H1 (cell line): ENCODE data around the gene KRTAP15-1. TPM values are rescaled to one million over a fixed set of nuclear protein-coding genes. Genes with fewer than 3 reads are reported as not detected.

ENCODE experiments used
- CTCF ChIA-PET: fragments of 300-600 bp; sonication (Branson Sonifier 250); formaldehyde crosslinking; loops from one replicate; lab custom pipeline; 2021; ENCODE audit not compliant: partially characterized antibody; lab: Charles Lee
- POLR2A ChIA-PET: fragments of 300-600 bp; sonication (Branson Sonifier 250); formaldehyde crosslinking; loops from one replicate; lab custom pipeline; 2021; ENCODE audit warnings: inconsistent platforms; ENCODE audit not compliant: partially characterized antibody; lab: Charles Lee
- DNase-seq, 2 experiments: peaks; one replicate each; pipeline versions ENCODE4 v3.0.0 to v3.0.0-alpha.2; 2010 to 2022; ENCODE audit warnings: low spot score in 2 of 2, low read depth in 1 of 2, mixed read lengths in 1 of 2
- FAIRE-seq: peaks from 2 replicates; lab custom pipeline; 2011; peaks lifted over from hg19 to GRCh38; lab: Jason Lieb, UNC
- H2AFZ ChIP-seq: 2 replicates; pipeline ENCODE4 v1.8.1; 2012; ENCODE audit warnings: low read length, inconsistent platforms
- H2AK5ac ChIP-seq: 2 replicates; pipeline ENCODE4 v1.6.1; 2013; ENCODE audit warnings: low read depth, low read length
- H2BK120ac ChIP-seq: replicated peaks from 2 replicates; pipeline ENCODE3; 2013; ENCODE audit warnings: low read depth, low read length, inconsistent platforms
- H2BK12ac ChIP-seq: 2 replicates; pipeline ENCODE4 v1.6.1; 2013; ENCODE audit warnings: low read depth, low read length
- H2BK15ac ChIP-seq: 2 replicates; pipeline ENCODE4 v1.6.1; 2013; ENCODE audit warnings: low read length
- H2BK20ac ChIP-seq: 2 replicates; pipeline ENCODE4 v1.6.1; 2013; ENCODE audit warnings: low read length
- H2BK5ac ChIP-seq: 2 replicates; pipeline ENCODE4 v1.6.1; 2013; ENCODE audit warnings: low read depth, low read length
- H3K14ac ChIP-seq: 2 replicates; pipeline ENCODE4 v1.6.1; 2013; ENCODE audit warnings: inconsistent platforms; ENCODE audit not compliant: insufficient read length
- H3K18ac ChIP-seq: 2 replicates; pipeline ENCODE4 v1.6.1; 2013; ENCODE audit warnings: low read length; ENCODE audit errors: extremely low read depth
- H3K23ac ChIP-seq: 2 replicates; pipeline ENCODE4 v1.6.1; 2013; ENCODE audit warnings: inconsistent platforms; ENCODE audit not compliant: insufficient read length
- H3K23me2 ChIP-seq: 2 replicates; pipeline ENCODE4 v1.6.1; 2013; ENCODE audit warnings: low read depth, low read length
- H3K27ac ChIP-seq: 2 replicates; pipeline ENCODE4 v1.6.1; 2011; ENCODE audit warnings: low read depth, low read length, inconsistent platforms
- H3K27me3 ChIP-seq, 4 experiments: replicated peaks in 1 of 4; 1 replicate in 1 of 4; 2 replicates in 3 of 4; pipeline versions ENCODE4 v1.6.1 to v1.8.1; 2011 to 2013; ENCODE audit warnings: low read length in 3 of 4, mild to moderate bottlenecking in 3 of 4, inconsistent platforms in 2 of 4, mixed read lengths in 2 of 4, moderate library complexity in 1 of 4; ENCODE audit not compliant: control insufficient read depth in 3 of 4, insufficient read depth in 3 of 4; ENCODE audit errors: extremely low read depth in 1 of 4
- H3K36me3 ChIP-seq, 4 experiments: 2 replicates each; pipeline versions ENCODE4 v1.6.1 to v1.8.1; 2011 to 2013; ENCODE audit warnings: mild to moderate bottlenecking in 4 of 4, low read length in 3 of 4, moderate library complexity in 2 of 4, control low read depth in 1 of 4, inconsistent platforms in 1 of 4; ENCODE audit not compliant: insufficient read depth in 4 of 4, control insufficient read depth in 2 of 4
- H3K4ac ChIP-seq: replicated peaks from 2 replicates; pipeline ENCODE3; 2013; ENCODE audit warnings: low read length, low read depth, mixed read lengths, inconsistent platforms; ENCODE audit not compliant: insufficient read length
- H3K4me1 ChIP-seq, 4 experiments: replicated peaks in 1 of 4; 1 replicate in 1 of 4; 2 replicates in 3 of 4; pipeline versions ENCODE4 v1.6.1 to v1.8.1; 2011 to 2013; ENCODE audit warnings: low read length in 3 of 4, inconsistent platforms in 2 of 4, mixed read lengths in 1 of 4; ENCODE audit not compliant: insufficient read depth in 4 of 4, control insufficient read depth in 3 of 4
- H3K4me2 ChIP-seq, 2 experiments: 2 replicates each; pipeline versions ENCODE4 v1.6.1 to v1.8.1; 2011 to 2013; ENCODE audit warnings: low read depth in 2 of 2, low read length in 2 of 2, control low read depth in 1 of 2, inconsistent platforms in 1 of 2, mild to moderate bottlenecking in 1 of 2; ENCODE audit not compliant: insufficient read depth in 1 of 2
- H3K4me3 ChIP-seq, 4 experiments: fragments of 200-600, 300-600 bp in 1 of 4; sonication (generic), shearing (Covaris generic), sonication (Bioruptor Twin) in 1 of 4; 2 replicates each; pipeline versions ENCODE4 v1.5.1 to v1.8.1; 2011 to 2016; ENCODE audit warnings: low read length in 4 of 4, low read depth in 3 of 4, control low read depth in 2 of 4, inconsistent platforms in 2 of 4, mild to moderate bottlenecking in 2 of 4, mixed read lengths in 1 of 4, moderate library complexity in 1 of 4; ENCODE audit not compliant: insufficient read depth in 2 of 4; ENCODE audit errors: extremely low read depth in 1 of 4
- H3K56ac ChIP-seq: replicated peaks from 2 replicates; pipeline ENCODE3; 2013; ENCODE audit warnings: low read depth, mild to moderate bottlenecking, mixed read lengths, low read length, inconsistent platforms; ENCODE audit not compliant: insufficient read length
- H3K79me1 ChIP-seq: 2 replicates; pipeline ENCODE4 v1.6.1; 2013; ENCODE audit warnings: low read depth, low read length, control low read depth
- H3K79me2 ChIP-seq, 2 experiments: 2 replicates each; pipeline versions ENCODE4 v1.6.1 to v1.8.1; 2012 to 2013; ENCODE audit warnings: low read length in 2 of 2, mild to moderate bottlenecking in 2 of 2, inconsistent platforms in 1 of 2; ENCODE audit not compliant: insufficient read depth in 2 of 2, control insufficient read depth in 1 of 2
- H3K9ac ChIP-seq, 4 experiments: replicated peaks in 1 of 4; 1 replicate in 1 of 4; 2 replicates in 3 of 4; pipeline versions ENCODE4 v1.6.1 to v1.8.1; 2011 to 2013; ENCODE audit warnings: low read depth in 3 of 4, low read length in 3 of 4, control low read depth in 2 of 4, mild to moderate bottlenecking in 2 of 4, moderate library complexity in 2 of 4, inconsistent platforms in 1 of 4; ENCODE audit errors: extremely low read depth in 1 of 4
- H3K9me3 ChIP-seq, 2 experiments: 2 replicates each; pipeline versions ENCODE4 v1.6.1 to v1.8.1; 2012 to 2013; ENCODE audit warnings: mild to moderate bottlenecking in 2 of 2, moderate library complexity in 2 of 2, control low read depth in 1 of 2, inconsistent platforms in 1 of 2, low read depth in 1 of 2, low read length in 1 of 2, mixed read lengths in 1 of 2; ENCODE audit not compliant: insufficient read depth in 2 of 2
- H4K20me1 ChIP-seq, 2 experiments: replicated peaks in 1 of 2; 2 replicates each; pipeline versions ENCODE3 to v1.8.1; 2011 to 2013; ENCODE audit warnings: inconsistent platforms in 2 of 2, low read length in 2 of 2, mild to moderate bottlenecking in 1 of 2; ENCODE audit not compliant: insufficient read depth in 2 of 2, control insufficient read depth in 1 of 2
- H4K5ac ChIP-seq: 2 replicates; pipeline ENCODE4 v1.6.1; 2013; ENCODE audit warnings: low read length, low read depth, mixed read lengths, inconsistent platforms; ENCODE audit not compliant: insufficient read length
- H4K8ac ChIP-seq: 2 replicates; pipeline ENCODE4 v1.8.0; 2013; ENCODE audit warnings: mild to moderate bottlenecking, moderate library complexity, low read length, inconsistent platforms; ENCODE audit not compliant: insufficient read depth; ENCODE audit errors: extremely low read depth
- H4K91ac ChIP-seq: replicated peaks from 2 replicates; pipeline ENCODE3; 2013; ENCODE audit warnings: low read length, mixed read lengths, inconsistent platforms; ENCODE audit not compliant: insufficient read length
- CTCF ChIP-seq, 3 experiments: IDR thresholded peaks; 1 replicate in 2 of 3; 2 replicates in 1 of 3; pipeline versions ENCODE4 v1.5.1 to v1.6.1; 2011; ENCODE audit warnings: low read length in 3 of 3, mild to moderate bottlenecking in 3 of 3, inconsistent platforms in 2 of 3, low read depth in 1 of 3, moderate library complexity in 1 of 3; ENCODE audit not compliant: insufficient read depth in 1 of 3; ENCODE audit errors: control extremely low read depth in 1 of 3
- HDAC6 ChIP-seq: IDR thresholded peaks from one replicate; pipeline ENCODE4 v1.7.1; 2012; ENCODE audit warnings: low read depth, mild to moderate bottlenecking, inconsistent platforms, low read length, moderate library complexity
- JUND ChIP-seq: IDR thresholded peaks from 2 replicates; pipeline ENCODE4 v1.6.1; 2011; ENCODE audit warnings: mild to moderate bottlenecking, improper control_type of control experiment, low read length
- MAX ChIP-seq: IDR thresholded peaks from 2 replicates; pipeline ENCODE4 v1.6.1; 2012; ENCODE audit warnings: inconsistent platforms
- RAD21 ChIP-seq, 2 experiments: IDR thresholded peaks in 1 of 2; conservative IDR thresholded peaks in 1 of 2; 2 replicates each; pipeline ENCODE4 v1.6.1; 2011; ENCODE audit warnings: low read depth in 2 of 2, low read length in 2 of 2, improper control_type of control experiment in 1 of 2, inconsistent platforms in 1 of 2, mild to moderate bottlenecking in 1 of 2, moderate library complexity in 1 of 2
- WGBS, 2 experiments: shearing (Covaris generic) in 1 of 2; methylation state at CpG; one replicate each; pipeline versions ENCODE4 v1.1.6 to v1.1.7; 2013 to 2015; ENCODE audit warnings: low lambda C conversion rate in 2 of 2, mixed read lengths in 2 of 2, inconsistent platforms in 1 of 2, low coverage in 1 of 2, missing lambda C conversion rate in 1 of 2; ENCODE audit not compliant: insufficient replicate concordance in 2 of 2, insufficient coverage in 1 of 2, insufficient read length in 1 of 2; ENCODE audit errors: extremely low coverage in 1 of 2, missing lambda C conversion rate in 1 of 2; 5-methylcytosine and 5-hydroxymethylcytosine counted together
- polyA plus RNA-seq, 7 experiments: library from polyadenylated mRNA; depleted of rRNA in 3 of 7; stranded (reverse) in 5 of 7; unstranded in 2 of 7; fragments of >200 nt in 5 of 7; fragments of 200-250 nt in 2 of 7; gene quantifications; 1 replicate in 5 of 7; 2 replicates in 1 of 7; 4 replicates in 1 of 7; pipeline versions ENCODE4 v1.2.1 to v1.2.3, GENCODE V29; 2011 to 2013; ENCODE audit warnings: missing spikeins in 2 of 7, mixed read lengths in 2 of 7
- total RNA-seq: library from RNA; stranded (reverse); fragmentation: NEBNext Ultra II Directional; extraction: Animal tissue kit (Norgen Biotek cat#: 25700); gene quantifications from 2 replicates; pipeline ENCODE4 v1.2.1, GENCODE V29; 2021

Gene KRTAP15-1
- total and polyA plus RNA-seq, 2 of the 8 experiments (the other 6 are each of a cell fraction or from before 2014, with no cell fraction given): not detected

- no peak overlapping the region for H3K18ac ChIP-seq
- no peak overlapping the region for H2AK5ac ChIP-seq
- H3K79me1 ChIP-seq: no peaks in the 10 kb centered on the region
- H3K79me2 ChIP-seq: no peaks in the 10 kb centered on the region
- H2BK12ac ChIP-seq: no peak overlapping the region
- WGBS, 2 experiments: 47% methylated on average over 10 of the region's 10 CpGs; no CpG with 5 or more reads in 1 of the 2 experiments
- H3K9ac ChIP-seq: no peak overlapping the region
- no peaks in the 10 kb centered on the region for H3K23me2 ChIP-seq
- H3K27ac ChIP-seq: no peak overlapping the region
- H4K5ac ChIP-seq: no peak overlapping the region
- ChIA-PET CTCF (interaction anchor here (0.6 to 2.4 kb wide), 22 partner anchors 10 to 1113 kb away, joined by 3 to 20 read pairs (median 3); partner anchors contain the start of gene KRTAP23-1), POLR2A (interaction anchor here (1.1 kb wide), 1 partner anchor 16 kb away, joined by 3 read pairs; no protein-coding TSS in a partner anchor)
- no peak overlapping the region for H2BK120ac ChIP-seq
- H3K14ac ChIP-seq: no peak overlapping the region
- H2BK20ac ChIP-seq: no peak overlapping the region
- no peak overlapping the region for H4K8ac ChIP-seq
- no peak overlapping the region for H3K56ac ChIP-seq
- no peak overlapping the region for H2BK15ac ChIP-seq
- H3K9me3 ChIP-seq: no peaks in the 10 kb centered on the region
- no peaks in the 10 kb centered on the region for H3K27me3 ChIP-seq
- DNase-seq: peak; percentile 50 to 61
- no peak overlapping the region for H2AFZ ChIP-seq
- peak; percentile 68 to 77 (median 70) for TF ChIP-seq CTCF (IDR thresholded peaks at IDR 0.05; ENCODE audit: control extremely low read depth in 1 of 3, insufficient read depth in 1 of 3, low read depth in 1 of 3, low read length in 3 of 3)
- TF ChIP-seq HDAC6: no peak
- peak; percentile 64 to 74 for TF ChIP-seq RAD21 (IDR thresholded peaks at IDR 0.05 in 1 of 2, conservative IDR thresholded peaks at IDR 0.05 in 1 of 2; ENCODE audit: low read depth in 2 of 2, low read length in 2 of 2)
- peak; percentile 52; the same call in 1 of the 2 replicates for TF ChIP-seq JUND
- peak; percentile 52; the same call in 1 of the 2 replicates for TF ChIP-seq MAX
- no peak overlapping the region for H3K4me3 ChIP-seq
- peaks cover 0 to 4% (median 0%) of the 10 kb centered on the region in 4 experiments; a peak in 1 of 7 replicates for H3K4me1 ChIP-seq
- no peak overlapping the region for H3K4me2 ChIP-seq
- peak; percentile 66 for FAIRE-seq
- H4K91ac ChIP-seq: no peak overlapping the region
- no peaks in the 10 kb centered on the region for H3K36me3 ChIP-seq
- H3K23ac ChIP-seq: no peak overlapping the region
- H3K4ac ChIP-seq: no peak overlapping the region
- H2BK5ac ChIP-seq: no peak overlapping the region
- no peaks in the 10 kb centered on the region for H4K20me1 ChIP-seq
Measured at GRCh38 chr21:30434033-30434631, 5.9 kb upstream of the KRTAP15-1 start.
